PFSK-1 (cell line): ENCODE data around the gene EFCAB5.

ENCODE experiments used
- POLR2AphosphoS5 ChIP-seq: IDR thresholded peaks from 2 replicates; pipeline ENCODE4 v1.6.1; 2012; ENCODE audit warnings: low read depth, mild to moderate bottlenecking, control low read depth, low read length, moderate library complexity
- TF ChIP-seq, protein P1 (sequence below), 2 experiments: IDR thresholded peaks; 2 replicates each; pipeline versions ENCODE4 v1.6.1 to v1.8.0; 2011 to 2012; ENCODE audit warnings: low read depth in 2 of 2, low read length in 2 of 2, control low read depth in 1 of 2, inconsistent platforms in 1 of 2, mild to moderate bottlenecking in 1 of 2, moderate library complexity in 1 of 2; ENCODE audit not compliant: insufficient read depth in 1 of 2

DNA sequence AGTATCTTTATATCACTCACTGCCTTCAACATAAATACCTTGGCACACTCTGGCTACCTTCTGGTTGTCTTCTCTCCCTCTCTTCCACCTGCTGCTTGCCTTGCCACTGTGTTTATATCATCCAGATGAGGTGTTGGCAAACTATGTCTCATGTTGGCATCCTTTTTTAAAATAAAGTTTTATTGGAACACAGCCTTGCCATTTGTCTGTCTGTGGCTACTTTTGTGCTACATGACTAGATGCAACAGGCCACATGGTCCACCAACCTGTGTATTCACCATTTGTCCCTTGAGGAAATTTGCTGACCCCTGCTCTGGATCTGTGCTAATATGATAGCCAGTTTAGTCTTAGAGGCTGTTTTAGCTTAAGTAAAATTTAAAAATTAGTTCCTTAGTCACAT lies 212.0 kb downstream of the EFCAB5 start:
- TF ChIP-seq, protein P1, sequence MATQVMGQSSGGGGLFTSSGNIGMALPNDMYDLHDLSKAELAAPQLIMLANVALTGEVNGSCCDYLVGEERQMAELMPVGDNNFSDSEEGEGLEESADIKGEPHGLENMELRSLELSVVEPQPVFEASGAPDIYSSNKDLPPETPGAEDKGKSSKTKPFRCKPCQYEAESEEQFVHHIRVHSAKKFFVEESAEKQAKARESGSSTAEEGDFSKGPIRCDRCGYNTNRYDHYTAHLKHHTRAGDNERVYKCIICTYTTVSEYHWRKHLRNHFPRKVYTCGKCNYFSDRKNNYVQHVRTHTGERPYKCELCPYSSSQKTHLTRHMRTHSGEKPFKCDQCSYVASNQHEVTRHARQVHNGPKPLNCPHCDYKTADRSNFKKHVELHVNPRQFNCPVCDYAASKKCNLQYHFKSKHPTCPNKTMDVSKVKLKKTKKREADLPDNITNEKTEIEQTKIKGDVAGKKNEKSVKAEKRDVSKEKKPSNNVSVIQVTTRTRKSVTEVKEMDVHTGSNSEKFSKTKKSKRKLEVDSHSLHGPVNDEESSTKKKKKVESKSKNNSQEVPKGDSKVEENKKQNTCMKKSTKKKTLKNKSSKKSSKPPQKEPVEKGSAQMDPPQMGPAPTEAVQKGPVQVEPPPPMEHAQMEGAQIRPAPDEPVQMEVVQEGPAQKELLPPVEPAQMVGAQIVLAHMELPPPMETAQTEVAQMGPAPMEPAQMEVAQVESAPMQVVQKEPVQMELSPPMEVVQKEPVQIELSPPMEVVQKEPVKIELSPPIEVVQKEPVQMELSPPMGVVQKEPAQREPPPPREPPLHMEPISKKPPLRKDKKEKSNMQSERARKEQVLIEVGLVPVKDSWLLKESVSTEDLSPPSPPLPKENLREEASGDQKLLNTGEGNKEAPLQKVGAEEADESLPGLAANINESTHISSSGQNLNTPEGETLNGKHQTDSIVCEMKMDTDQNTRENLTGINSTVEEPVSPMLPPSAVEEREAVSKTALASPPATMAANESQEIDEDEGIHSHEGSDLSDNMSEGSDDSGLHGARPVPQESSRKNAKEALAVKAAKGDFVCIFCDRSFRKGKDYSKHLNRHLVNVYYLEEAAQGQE (IDR thresholded peaks at IDR 0.05; ENCODE audit: insufficient read depth in 1 of 2, low read depth in 2 of 2, low read length in 2 of 2) = no peak
- no peak for TF ChIP-seq POLR2AphosphoS5
